ENCODE data around the gene SMOC1.

SMOC1 gene

DNA sequence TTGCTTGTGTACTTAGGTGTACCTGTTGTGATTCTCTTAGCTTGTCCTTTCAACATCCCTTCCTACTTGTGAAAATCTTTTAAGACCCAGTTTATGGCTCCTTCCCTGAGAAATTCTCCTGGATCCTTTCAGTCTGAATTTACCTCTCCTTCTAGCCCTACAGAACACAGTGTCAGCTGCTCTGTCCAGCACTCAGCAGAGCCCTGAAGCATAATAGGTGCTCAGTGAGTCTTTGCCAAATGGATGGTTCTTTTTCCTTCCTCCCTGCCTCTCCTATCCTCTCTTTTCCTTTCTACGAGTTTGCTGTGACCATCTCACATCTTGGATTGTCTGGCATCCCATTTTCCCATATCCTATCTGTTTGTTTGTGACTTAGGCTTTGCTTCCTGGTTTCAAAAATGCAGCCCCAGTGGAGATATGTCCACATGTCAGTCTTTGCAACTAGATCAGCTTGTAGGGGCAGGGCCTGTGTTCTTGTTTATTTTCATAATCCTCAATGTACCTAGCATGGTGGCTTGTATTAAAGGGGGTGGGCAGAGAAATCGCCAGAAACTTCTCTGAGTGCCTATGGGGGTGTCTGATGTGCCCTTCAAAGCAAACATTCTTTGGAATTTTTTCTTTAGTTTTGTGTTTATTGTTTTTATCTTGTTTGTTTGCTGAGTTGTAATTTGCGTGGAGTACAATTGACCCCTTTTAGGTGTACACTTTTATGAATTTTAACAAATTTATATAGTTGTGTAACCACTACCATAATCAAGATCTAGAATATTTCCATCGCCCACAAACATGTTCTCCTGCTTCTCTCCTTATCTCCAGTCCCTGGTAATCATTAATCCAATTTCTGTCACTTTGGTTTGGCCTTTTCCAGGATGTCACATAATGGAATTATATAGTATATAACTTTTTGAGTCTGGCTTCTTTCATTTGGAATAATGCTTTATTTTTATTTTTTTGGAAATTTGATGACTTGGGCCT, 62.8 kb downstream of the SMOC1 start:
- no peak overlapping the region for H3K14ac ChIP-seq (ENCODE audit: low read length in 2 of 2)
- H3K4ac ChIP-seq (ENCODE audit: low read depth in 1 of 2, low read length in 2 of 2), result no peak overlapping the region
- no peak overlapping the region for H2BK120ac ChIP-seq (ENCODE audit: low read depth, low read length)
- no peak overlapping the region for H4K91ac ChIP-seq (ENCODE audit: low read length)
- H3K4me1 ChIP-seq (ENCODE audit: control insufficient read depth, insufficient read depth, low read depth, low read length), result peaks cover 6% of the 10 kb centered on the region
- no peak overlapping the region for H2BK12ac ChIP-seq (ENCODE audit: low read length in 2 of 2)
- no peak for DNase-seq
- no peaks in the 10 kb centered on the region for H3K36me3 ChIP-seq (ENCODE audit: control insufficient read depth in 1 of 2, insufficient read depth in 2 of 2, low read depth in 1 of 2, low read length in 2 of 2)
- no peak overlapping the region for H3K27ac ChIP-seq (ENCODE audit: low read length, poor library complexity, severe bottlenecking)
- H4K8ac ChIP-seq (ENCODE audit: low read length), result no peak overlapping the region
- no peak overlapping the region for H3K18ac ChIP-seq (ENCODE audit: low read depth in 1 of 2, low read length in 2 of 2)
- 35% methylated on average over 2 of the region's 4 CpGs for WGBS
- no peak overlapping the region for H2BK5ac ChIP-seq (ENCODE audit: low read depth, low read length, poor library complexity, severe bottlenecking)
- H3K23ac ChIP-seq (ENCODE audit: low read length in 2 of 2), result no peak overlapping the region
- no peak overlapping the region for H2BK15ac ChIP-seq (ENCODE audit: low read depth, poor library complexity, severe bottlenecking)
- no peak overlapping the region for H2AK5ac ChIP-seq (ENCODE audit: low read length, severe bottlenecking)
- H3K9ac ChIP-seq (ENCODE audit: low read length), result no peak overlapping the region
- H2AFZ ChIP-seq (ENCODE audit: low read depth, low read length), result no peak overlapping the region
- peaks cover 0 to 15% of the 10 kb centered on the region in 2 experiments for H3K27me3 ChIP-seq (ENCODE audit: control insufficient read depth in 1 of 2, insufficient read depth in 1 of 2, low read length in 2 of 2)
- no peak overlapping the region for H3K4me3 ChIP-seq (ENCODE audit: insufficient read depth in 1 of 2, low read depth in 1 of 2, low read length in 2 of 2)
- peaks cover 21% of the 10 kb centered on the region for H3K79me1 ChIP-seq (replicated peaks; ENCODE audit: low read length, poor library complexity, severe bottlenecking)
- H3K9me3 ChIP-seq (ENCODE audit: control insufficient read depth, low read length), result peaks cover 13% of the 10 kb centered on the region
- H3K4me2 ChIP-seq (ENCODE audit: low read length, poor library complexity, severe bottlenecking), result no peak overlapping the region

DNA sequence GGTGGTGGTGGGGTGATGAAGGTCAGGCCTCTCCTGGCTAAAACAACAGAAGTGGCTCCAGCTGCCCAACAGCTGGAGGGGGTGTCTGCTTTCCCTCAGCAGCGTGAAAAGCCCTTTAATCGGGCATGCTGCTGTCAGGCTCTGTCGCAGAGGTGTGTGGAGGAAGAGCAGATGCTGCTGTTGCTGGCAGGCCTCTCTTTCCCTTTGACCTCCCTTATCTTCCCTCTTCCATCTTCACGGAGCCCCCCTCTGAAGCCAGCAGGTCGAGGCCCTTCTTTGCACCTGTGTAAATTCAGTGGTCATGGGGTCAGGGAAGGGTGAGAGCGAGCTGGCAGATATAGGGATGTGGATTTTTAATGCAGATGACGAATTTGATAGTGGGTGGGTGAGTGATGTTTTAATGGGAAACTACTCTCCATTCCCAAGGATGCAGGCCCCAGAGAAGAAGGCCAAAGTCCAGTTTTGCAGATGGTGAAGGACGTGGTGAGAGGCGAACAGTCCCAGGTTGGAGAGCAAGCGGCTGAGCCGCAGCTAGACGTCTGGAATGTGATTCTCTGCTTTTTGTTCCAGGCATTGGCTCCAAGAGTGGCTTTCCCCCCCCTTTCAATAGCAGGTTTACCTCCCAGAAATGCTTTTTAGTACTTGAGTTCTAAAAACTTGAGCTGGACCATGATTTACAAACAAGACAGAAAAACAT, 64.0 kb downstream of the SMOC1 start:
- Histone ChIP-seq H3K9ac (ENCODE audit: low read length) (no peak overlapping the region), H3K18ac (ENCODE audit: low read depth in 1 of 2, low read length in 2 of 2) (no peak overlapping the region), H3K14ac (ENCODE audit: low read length in 2 of 2) (no peak overlapping the region), H3K36me3 (ENCODE audit: control insufficient read depth in 1 of 2, insufficient read depth in 2 of 2, low read depth in 1 of 2, low read length in 2 of 2) (no peaks in the 10 kb centered on the region), H2BK15ac (ENCODE audit: low read depth, poor library complexity, severe bottlenecking) (no peak overlapping the region), H2AK5ac (ENCODE audit: low read length, severe bottlenecking) (no peak overlapping the region), H2BK5ac (ENCODE audit: low read depth, low read length, poor library complexity, severe bottlenecking) (no peak overlapping the region), H3K4ac (ENCODE audit: low read depth in 1 of 2, low read length in 2 of 2) (no peak overlapping the region), H4K8ac (ENCODE audit: low read length) (no peak overlapping the region), H3K79me1 (replicated peaks; ENCODE audit: low read length, poor library complexity, severe bottlenecking) (peaks cover 19% of the 10 kb centered on the region), H2BK12ac (ENCODE audit: low read length in 2 of 2) (no peak overlapping the region), H3K4me3 (ENCODE audit: insufficient read depth in 1 of 2, low read depth in 1 of 2, low read length in 2 of 2) (no peak overlapping the region), H4K91ac (ENCODE audit: low read length) (no peak overlapping the region), H3K4me1 (ENCODE audit: control insufficient read depth, insufficient read depth, low read depth, low read length) (peaks cover 6% of the 10 kb centered on the region), H2BK120ac (ENCODE audit: low read depth, low read length) (no peak overlapping the region), H2AFZ (ENCODE audit: low read depth, low read length) (no peak overlapping the region), H3K23ac (ENCODE audit: low read length in 2 of 2) (no peak overlapping the region), H3K27ac (ENCODE audit: low read length, poor library complexity, severe bottlenecking) (no peak overlapping the region), H3K27me3 (ENCODE audit: control insufficient read depth in 1 of 2, insufficient read depth in 1 of 2, low read length in 2 of 2) (peaks cover 0 to 7% of the 10 kb centered on the region in 2 experiments), H3K9me3 (ENCODE audit: control insufficient read depth, low read length) (peaks cover 13% of the 10 kb centered on the region), H3K4me2 (ENCODE audit: low read length, poor library complexity, severe bottlenecking) (no peak overlapping the region)
- whole genome bisulfite sequencing, result 44% methylated on average over 11 of the region's 12 CpGs
- no peak for DNase-seq

DNA sequence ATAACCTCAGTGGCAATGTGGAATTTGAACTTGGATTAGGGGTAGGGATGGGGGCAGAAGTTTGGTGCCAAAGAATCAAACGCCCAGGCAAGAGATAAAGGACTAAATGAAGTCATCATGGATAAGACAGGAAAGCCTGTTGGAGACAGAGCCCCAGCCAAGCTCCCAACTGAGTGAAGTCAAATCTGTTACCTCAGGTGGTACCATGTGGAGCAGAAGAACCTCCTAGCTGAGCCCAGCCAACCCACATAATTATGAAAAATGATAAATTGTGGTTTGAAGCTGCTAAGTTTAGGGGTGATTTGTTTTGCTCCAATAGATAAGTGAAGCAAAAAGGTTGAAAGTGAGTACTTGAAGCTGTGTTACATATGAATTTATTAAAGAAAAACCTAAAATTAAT, 66.1 kb downstream of the SMOC1 start:
- Histone ChIP-seq H4K91ac (ENCODE audit: low read length) (no peak overlapping the region), H3K79me1 (replicated peaks; ENCODE audit: low read length, poor library complexity, severe bottlenecking) (peaks cover 22% of the 10 kb centered on the region), H4K8ac (ENCODE audit: low read length) (no peak overlapping the region), H3K18ac (ENCODE audit: low read depth in 1 of 2, low read length in 2 of 2) (no peak overlapping the region), H3K4me3 (ENCODE audit: insufficient read depth in 1 of 2, low read depth in 1 of 2, low read length in 2 of 2) (no peak overlapping the region), H2BK5ac (ENCODE audit: low read depth, low read length, poor library complexity, severe bottlenecking) (no peak overlapping the region), H3K4me1 (ENCODE audit: control insufficient read depth, insufficient read depth, low read depth, low read length) (peaks cover 6% of the 10 kb centered on the region), H3K4ac (ENCODE audit: low read depth in 1 of 2, low read length in 2 of 2) (no peak overlapping the region), H2BK120ac (ENCODE audit: low read depth, low read length) (no peak overlapping the region), H3K9me3 (ENCODE audit: control insufficient read depth, low read length) (peaks cover 13% of the 10 kb centered on the region), H3K23ac (ENCODE audit: low read length in 2 of 2) (no peak overlapping the region), H3K36me3 (ENCODE audit: control insufficient read depth in 1 of 2, insufficient read depth in 2 of 2, low read depth in 1 of 2, low read length in 2 of 2) (peaks cover 0 to 4% of the 10 kb centered on the region in 2 experiments), H3K27me3 (ENCODE audit: control insufficient read depth in 1 of 2, insufficient read depth in 1 of 2, low read length in 2 of 2) (peaks cover 0 to 7% of the 10 kb centered on the region in 2 experiments), H3K27ac (ENCODE audit: low read length, poor library complexity, severe bottlenecking) (no peak overlapping the region), H3K4me2 (ENCODE audit: low read length, poor library complexity, severe bottlenecking) (no peak overlapping the region), H2BK15ac (ENCODE audit: low read depth, poor library complexity, severe bottlenecking) (no peak overlapping the region), H2BK12ac (ENCODE audit: low read length in 2 of 2) (no peak overlapping the region), H3K14ac (ENCODE audit: low read length in 2 of 2) (no peak overlapping the region), H2AK5ac (ENCODE audit: low read length, severe bottlenecking) (no peak overlapping the region), H2AFZ (ENCODE audit: low read depth, low read length) (no peak overlapping the region), H3K9ac (ENCODE audit: low read length) (no peak overlapping the region)
- 40% methylated on average over 1 of the region's 1 CpG for WGBS
- no peak for DNase-seq

DNA sequence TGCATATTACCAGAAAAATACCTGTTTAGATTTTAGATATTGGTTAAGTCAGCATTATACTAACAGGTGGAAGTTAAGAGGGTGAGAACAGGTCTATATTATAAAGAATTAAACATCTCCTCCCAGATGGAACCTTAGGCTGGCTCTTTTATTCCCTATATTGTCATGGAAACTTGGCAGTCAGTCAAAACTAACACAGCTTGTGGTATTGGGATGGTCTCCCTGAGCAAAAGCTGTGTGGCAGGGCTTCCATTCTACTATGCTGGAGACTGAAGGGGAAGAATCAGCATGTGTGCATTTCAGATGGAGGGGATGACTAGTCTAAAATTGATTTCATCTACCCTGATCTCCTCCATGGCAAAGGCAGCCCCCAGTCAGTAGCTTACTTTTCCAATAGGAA, 66.7 kb downstream of the SMOC1 start:
- peaks cover 6% of the 10 kb centered on the region for H3K4me1 ChIP-seq (ENCODE audit: control insufficient read depth, insufficient read depth, low read depth, low read length)
- H3K9ac ChIP-seq (ENCODE audit: low read length), result no peak overlapping the region
- H3K27me3 ChIP-seq (ENCODE audit: control insufficient read depth in 1 of 2, insufficient read depth in 1 of 2, low read length in 2 of 2), result peaks cover 0 to 5% of the 10 kb centered on the region in 2 experiments
- no peak overlapping the region for H3K14ac ChIP-seq (ENCODE audit: low read length in 2 of 2)
- no peak overlapping the region for H2BK120ac ChIP-seq (ENCODE audit: low read depth, low read length)
- peaks cover 0 to 4% of the 10 kb centered on the region in 2 experiments for H3K36me3 ChIP-seq (ENCODE audit: control insufficient read depth in 1 of 2, insufficient read depth in 2 of 2, low read depth in 1 of 2, low read length in 2 of 2)
- H2AK5ac ChIP-seq (ENCODE audit: low read length, severe bottlenecking), result no peak overlapping the region
- no peak overlapping the region for H2AFZ ChIP-seq (ENCODE audit: low read depth, low read length)
- no peak overlapping the region for H4K8ac ChIP-seq (ENCODE audit: low read length)
- H2BK15ac ChIP-seq (ENCODE audit: low read depth, poor library complexity, severe bottlenecking), result no peak overlapping the region
- no peak overlapping the region for H3K18ac ChIP-seq (ENCODE audit: low read depth in 1 of 2, low read length in 2 of 2)
- H3K23ac ChIP-seq (ENCODE audit: low read length in 2 of 2), result no peak overlapping the region
- H3K79me1 ChIP-seq (replicated peaks; ENCODE audit: low read length, poor library complexity, severe bottlenecking), result peaks cover 22% of the 10 kb centered on the region
- DNase-seq, result no peak
- H3K27ac ChIP-seq (ENCODE audit: low read length, poor library complexity, severe bottlenecking), result no peak overlapping the region
- H3K4me3 ChIP-seq (ENCODE audit: insufficient read depth in 1 of 2, low read depth in 1 of 2, low read length in 2 of 2), result no peak overlapping the region
- H3K4me2 ChIP-seq (ENCODE audit: low read length, poor library complexity, severe bottlenecking), result no peak overlapping the region
- no peak overlapping the region for H3K4ac ChIP-seq (ENCODE audit: low read depth in 1 of 2, low read length in 2 of 2)
- H2BK12ac ChIP-seq (ENCODE audit: low read length in 2 of 2), result no peak overlapping the region
- peaks cover 13% of the 10 kb centered on the region for H3K9me3 ChIP-seq (ENCODE audit: control insufficient read depth, low read length)
- no peak overlapping the region for H2BK5ac ChIP-seq (ENCODE audit: low read depth, low read length, poor library complexity, severe bottlenecking)
- H4K91ac ChIP-seq (ENCODE audit: low read length), result no peak overlapping the region

Measured in mesenchymal stem cell (in vitro differentiated cells and primary cell).